HCT116 (cell line): Measurements from ENCODE around the gene BNC2. TPM values are rescaled to one million over a fixed set of nuclear protein-coding genes. Genes with fewer than 3 reads are reported as not detected.

Experiments
- ATAC-seq: fragments of 200-7000 bp; cut with Tn5 transposase; 2 replicates; pipeline ENCODE4 v1.9.1; 2020; ENCODE audit warnings: mild to moderate bottlenecking, moderate library complexity
- BruUV-seq: library from RNA; stranded (reverse); fragments of 400-500 nt; replicated peaks from 2 replicates; lab custom pipeline; 2021; lab: Mats Ljungman, UMichigan
- CTCF ChIA-PET: fragments of 300-600 bp; sonication (Branson Sonifier 250); formaldehyde crosslinking; loops from one replicate; lab custom pipeline; 2021; ENCODE audit warnings: antibody characterized with exemption; lab: Charles Lee
- POLR2A ChIA-PET: fragments of 300-600, 350-600 bp; sonication (Branson Sonifier 250); formaldehyde crosslinking; loops from one replicate; lab custom pipeline; 2021; ENCODE audit warnings: antibody characterized with exemption; lab: Charles Lee
- RAD21 ChIA-PET, 2 experiments: fragments of 300-600 bp; sonication (Branson Sonifier 250); formaldehyde crosslinking; loops; one replicate each; lab custom pipeline; 2023; ENCODE audit warnings: low total read pairs in 2 of 2; ENCODE audit not compliant: uncharacterized antibody in 2 of 2, unreplicated experiment in 2 of 2, low non-redundant PET in 1 of 2; lab: Charles Lee
- DNase-seq: peaks from one replicate; pipeline ENCODE4 v3.0.0-alpha.2; 2010; ENCODE audit warnings: low read depth, low spot score
- H2AFZ ChIP-seq: fragments of 200-600 bp; shearing (Covaris generic), sonication (generic); 2 replicates; pipeline ENCODE4 v1.6.1; 2017; ENCODE audit warnings: low read depth, mixed run types, mixed read lengths, antibody characterized with exemption, low read length; ENCODE audit not compliant: poor library complexity, severe bottlenecking
- H3K27ac ChIP-seq: 2 replicates; pipeline ENCODE4 v1.5.1; 2012; ENCODE audit warnings: low read depth, low read length
- H3K27me3 ChIP-seq: fragments of 200-600 bp; sonication (generic); 2 replicates; pipeline ENCODE4 v1.6.1; 2016; ENCODE audit warnings: mixed run types, low read length, mixed read lengths; ENCODE audit not compliant: insufficient read depth
- H3K36me3 ChIP-seq, 2 experiments: fragments of 200-500 bp in 1 of 2; fragments of 200-600 bp in 1 of 2; sonication (Bioruptor generic) in 1 of 2; sonication (generic) in 1 of 2; 2 replicates each; pipeline versions ENCODE4 v1.5.1 to v1.6.1; 2014 to 2016; ENCODE audit warnings: low read length in 2 of 2, inconsistent platforms in 1 of 2, mixed read lengths in 1 of 2, mixed run types in 1 of 2; ENCODE audit not compliant: insufficient read depth in 2 of 2, control insufficient read depth in 1 of 2
- H3K4me1 ChIP-seq, 2 experiments: fragments of 200-600 bp in 1 of 2; sonication (generic) in 1 of 2; 2 replicates each; pipeline versions ENCODE4 v1.5.1 to v1.6.1; 2012 to 2017; ENCODE audit warnings: low read length in 2 of 2, inconsistent platforms in 1 of 2, mild to moderate bottlenecking in 1 of 2, mixed read lengths in 1 of 2, mixed run types in 1 of 2, moderate library complexity in 1 of 2; ENCODE audit not compliant: insufficient read depth in 2 of 2, control insufficient read depth in 1 of 2
- H3K4me2 ChIP-seq: fragments of 200-600 bp; sonication (generic); 2 replicates; pipeline ENCODE4 v1.6.1; 2017; ENCODE audit warnings: mixed run types, low read length, mixed read lengths
- H3K4me3 ChIP-seq, 2 experiments: fragments of 200-600 bp in 1 of 2; sonication (generic) in 1 of 2; replicated peaks in 1 of 2; 2 replicates each; pipeline ENCODE4 v1.5.1; 2011 to 2016; ENCODE audit warnings: low read length in 2 of 2, control low read depth in 1 of 2, low read depth in 1 of 2, mild to moderate bottlenecking in 1 of 2, mixed read lengths in 1 of 2, mixed run types in 1 of 2
- H3K79me2 ChIP-seq: fragments of 200-600 bp; sonication (generic); 2 replicates; pipeline ENCODE4 v1.6.1; 2017; ENCODE audit warnings: mild to moderate bottlenecking, mixed run types, low read length, moderate library complexity, mixed read lengths; ENCODE audit not compliant: insufficient read depth
- H3K9ac ChIP-seq: fragments of 200-600 bp; sonication (generic); 2 replicates; pipeline ENCODE4 v1.6.1; 2016; ENCODE audit warnings: low read length, mixed read lengths
- H3K9me2 ChIP-seq: fragments of 200-600 bp; sonication (generic), shearing (Covaris generic); 2 replicates; pipeline ENCODE4 v1.6.1; 2017; ENCODE audit warnings: mixed run types, mild to moderate bottlenecking, moderate library complexity; ENCODE audit not compliant: insufficient read depth
- H3K9me3 ChIP-seq, 2 experiments: fragments of 200-500 bp in 1 of 2; fragments of 200-600 bp in 1 of 2; sonication (Bioruptor generic) in 1 of 2; sonication (generic) in 1 of 2; 2 replicates each; pipeline ENCODE4 v1.6.1; 2014 to 2017; ENCODE audit warnings: low read length in 2 of 2, mixed read lengths in 2 of 2, inconsistent platforms in 1 of 2, low read depth in 1 of 2, mild to moderate bottlenecking in 1 of 2, mixed run types in 1 of 2, moderate library complexity in 1 of 2; ENCODE audit not compliant: control insufficient read depth in 1 of 2, insufficient read depth in 1 of 2
- H4K20me1 ChIP-seq: fragments of 200-600 bp; sonication (generic), shearing (Covaris generic); 2 replicates; pipeline ENCODE4 v1.6.1; 2017; ENCODE audit warnings: mixed run types, mild to moderate bottlenecking, moderate library complexity; ENCODE audit not compliant: insufficient read depth
- EGR1 ChIP-seq: IDR thresholded peaks from 2 replicates; pipeline ENCODE4 v1.6.1; 2012; ENCODE audit warnings: low read depth
- EZH2phosphoT487 ChIP-seq: fragments of 200-600 bp; IDR thresholded peaks from 2 replicates; pipeline ENCODE4 v1.6.1; 2018; ENCODE audit warnings: antibody characterized with exemption, borderline replicate concordance
- FOSL1 ChIP-seq: IDR thresholded peaks from 2 replicates; pipeline ENCODE4 v1.6.1; 2012; ENCODE audit warnings: low read depth
- POLR2AphosphoS5 ChIP-seq: IDR thresholded peaks from 2 replicates; pipeline ENCODE4 v1.6.1; 2011; ENCODE audit warnings: mild to moderate bottlenecking, low read depth, low read length, moderate library complexity
- RAD21 ChIP-seq: IDR thresholded peaks from 2 replicates; pipeline ENCODE4 v1.6.1; 2012; ENCODE audit warnings: low read depth, mild to moderate bottlenecking
- SIN3A ChIP-seq: IDR thresholded peaks from 2 replicates; pipeline ENCODE4 v1.6.1; 2012; ENCODE audit warnings: low read depth
- intact Hi-C: fragments of 100-400 bp; cut with micrococcal nuclease; formaldehyde crosslinking; loops from 2 replicates; pipeline ENCODE4 v1.10.0; 2022
- total RNA-seq: library from RNA; stranded (reverse); gene quantifications from one replicate; pipeline ENCODE4 v1.2.1, GENCODE V29; 2021; ENCODE audit not compliant: unreplicated experiment

BNC2 gene
- total RNA-seq, 1 experiment from 2014 or later, result 0.37 TPM

- RAD21 ChIA-PET, result no interaction called here
- no TSS peak for BruUV-seq
- Histone ChIP-seq H3K9ac (no peak overlapping the region), H3K27me3 (no peaks in the 10 kb centered on the region), H3K9me2 (no peaks in the 10 kb centered on the region), H3K27ac (no peak overlapping the region), H3K4me2 (no peak overlapping the region), H3K79me2 (no peaks in the 10 kb centered on the region), H3K4me3 (no peak overlapping the region), H4K20me1 (no peaks in the 10 kb centered on the region), H3K36me3 (no peaks in the 10 kb centered on the region), H3K4me1 (no peaks in the 10 kb centered on the region), H2AFZ (no peak overlapping the region), H3K9me3 (no peaks in the 10 kb centered on the region; a peak in 1 of 4 replicates)
- no peak for ATAC-seq
- CTCF ChIA-PET, result no interaction called here
- TF ChIP-seq FOSL1, result no peak
- DNase-seq, result no peak
- intact Hi-C loops, result no loop called here
- POLR2A ChIA-PET, result no interaction called here
These were observed 507.2 kb downstream of the BNC2 start for GRCh38 chr9:16363073-16363781.

- H3K27ac ChIP-seq, result no peak overlapping the region
- no TSS peak for BruUV-seq
- intact Hi-C loops, result no loop called here
- ChIA-PET POLR2A (no interaction called here), RAD21 (no interaction called here), CTCF (no interaction called here)
- no peaks in the 10 kb centered on the region for H4K20me1 ChIP-seq
- H3K36me3 ChIP-seq, result no peaks in the 10 kb centered on the region
- DNase-seq (no peak), ATAC-seq (no peak)
- TF ChIP-seq RAD21 (no peak), POLR2AphosphoS5 (no peak), EZH2phosphoT487 (no peak), EGR1 (no peak), SIN3A (no peak)
- H3K4me2 ChIP-seq, result no peak overlapping the region
- no peak overlapping the region for H3K9ac ChIP-seq
- no peak overlapping the region for H3K4me3 ChIP-seq
- H3K4me1 ChIP-seq, result no peaks in the 10 kb centered on the region
- H3K9me3 ChIP-seq, result no peaks in the 10 kb centered on the region; a peak in 1 of 4 replicates
- H3K9me2 ChIP-seq, result no peaks in the 10 kb centered on the region
- no peaks in the 10 kb centered on the region for H3K79me2 ChIP-seq
- H2AFZ ChIP-seq, result no peak overlapping the region
- no peaks in the 10 kb centered on the region for H3K27me3 ChIP-seq
These were observed 508.5 kb downstream of the BNC2 start for GRCh38 chr9:16361939-16362338.
